ENCODE measurements around the gene RAD51.

DNA sequence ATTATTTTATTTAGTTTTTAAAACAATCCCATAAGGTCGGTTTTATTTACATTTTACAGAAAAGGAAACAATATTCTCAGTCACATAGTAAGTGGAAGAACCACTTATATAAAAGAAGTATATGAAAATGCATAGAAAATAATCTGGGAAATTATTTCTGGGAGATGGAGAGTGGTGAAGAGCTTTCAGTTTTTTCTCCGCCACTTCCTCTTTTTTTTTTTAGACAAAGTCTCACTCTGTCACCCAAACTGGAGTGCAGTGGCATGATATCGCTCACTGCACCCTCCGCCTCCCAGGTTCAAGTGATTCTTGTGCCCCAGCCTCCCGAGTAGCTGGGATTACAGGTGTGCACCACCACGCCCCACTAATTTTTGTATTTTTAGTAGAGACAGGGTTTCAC, 21.2 kb downstream of the RAD51 start:
- no peak for TF ChIP-seq EP300 (IDR thresholded peaks at IDR 0.05)
- TF ChIP-seq, protein P1, sequence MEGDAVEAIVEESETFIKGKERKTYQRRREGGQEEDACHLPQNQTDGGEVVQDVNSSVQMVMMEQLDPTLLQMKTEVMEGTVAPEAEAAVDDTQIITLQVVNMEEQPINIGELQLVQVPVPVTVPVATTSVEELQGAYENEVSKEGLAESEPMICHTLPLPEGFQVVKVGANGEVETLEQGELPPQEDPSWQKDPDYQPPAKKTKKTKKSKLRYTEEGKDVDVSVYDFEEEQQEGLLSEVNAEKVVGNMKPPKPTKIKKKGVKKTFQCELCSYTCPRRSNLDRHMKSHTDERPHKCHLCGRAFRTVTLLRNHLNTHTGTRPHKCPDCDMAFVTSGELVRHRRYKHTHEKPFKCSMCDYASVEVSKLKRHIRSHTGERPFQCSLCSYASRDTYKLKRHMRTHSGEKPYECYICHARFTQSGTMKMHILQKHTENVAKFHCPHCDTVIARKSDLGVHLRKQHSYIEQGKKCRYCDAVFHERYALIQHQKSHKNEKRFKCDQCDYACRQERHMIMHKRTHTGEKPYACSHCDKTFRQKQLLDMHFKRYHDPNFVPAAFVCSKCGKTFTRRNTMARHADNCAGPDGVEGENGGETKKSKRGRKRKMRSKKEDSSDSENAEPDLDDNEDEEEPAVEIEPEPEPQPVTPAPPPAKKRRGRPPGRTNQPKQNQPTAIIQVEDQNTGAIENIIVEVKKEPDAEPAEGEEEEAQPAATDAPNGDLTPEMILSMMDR (IDR thresholded peaks at IDR 0.05): no peak
- no peak for TF ChIP-seq POLR2A (IDR thresholded peaks at IDR 0.05)

All from upper lobe of left lung (tissue), 4 donors.